BLaER1 treated with 17β-estradiol and CSF1 and Interleukin-3, amounts not matched to agents 10 nM and 100 nM (cell line): ENCODE measurements around the gene DDX19B.
"Not testable (repeated sequence)": the region's sequence is repeated elsewhere in the genome, so short reads cannot be mapped to it uniquely, and the experiment has no call there.

Source experiments
- H3K27ac ChIP-seq, 11 experiments: shearing (Covaris generic); formaldehyde crosslinking; 2 replicates each; pipeline ENCODE4 v1.8.1; 2022
- H3K27me3 ChIP-seq, 11 experiments: shearing (Covaris generic); formaldehyde crosslinking; 2 replicates each; pipeline ENCODE4 v1.8.1; 2022
- H3K36me3 ChIP-seq, 11 experiments: shearing (Covaris generic); formaldehyde crosslinking; 2 replicates each; pipeline ENCODE4 v1.8.1; 2022
- H3K4me1 ChIP-seq, 10 experiments: shearing (Covaris generic); formaldehyde crosslinking; 2 replicates each; pipeline ENCODE4 v1.8.1; 2022
- H3K4me2 ChIP-seq, 11 experiments: shearing (Covaris generic); formaldehyde crosslinking; 2 replicates each; pipeline ENCODE4 v1.8.1; 2022
- H3K4me3 ChIP-seq, 10 experiments: shearing (Covaris generic); formaldehyde crosslinking; 2 replicates each; pipeline ENCODE4 v1.8.1; 2022
- H3K9ac ChIP-seq, 11 experiments: shearing (Covaris generic); formaldehyde crosslinking; 2 replicates each; pipeline ENCODE4 v1.8.1; 2022
- H3K9me3 ChIP-seq, 11 experiments: shearing (Covaris generic); formaldehyde crosslinking; replicated peaks in 1 of 11; 2 replicates each; pipeline ENCODE4 v1.8.1; 2022
- H4K20me1 ChIP-seq, 11 experiments: shearing (Covaris generic); formaldehyde crosslinking; 2 replicates each; pipeline ENCODE4 v1.8.1; 2022
- Cebpa-rat ChIP-seq, 11 experiments: shearing (Covaris generic); IDR thresholded peaks; 2 replicates each; pipeline ENCODE4 v1.8.1; 2022

Gene DDX19B

DNA sequence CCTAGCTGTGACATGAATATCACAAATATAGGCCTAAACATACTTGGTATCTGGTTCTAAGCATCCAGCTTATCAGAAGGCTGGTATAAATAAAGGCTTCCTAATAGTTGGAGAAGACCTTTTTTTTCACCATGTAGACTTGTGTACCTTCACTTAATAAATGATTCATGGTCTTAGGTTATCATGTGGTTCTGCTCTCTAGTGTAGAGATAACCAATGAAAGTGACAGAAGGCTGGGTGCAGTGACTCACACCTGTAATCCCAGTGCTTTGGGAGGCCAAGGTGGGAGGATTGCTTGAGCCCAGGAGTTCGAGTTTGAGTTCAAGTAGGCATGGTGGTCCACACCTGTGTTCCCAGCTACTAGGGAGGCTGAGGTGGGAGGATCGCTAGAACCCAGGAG is 50.8 kb downstream of the DDX19B start:
- Histone ChIP-seq H4K20me1 (peaks cover 0 to 13% (median 0%) of the 10 kb centered on the region in 11 experiments; a peak in 6 of 22 replicates), H3K36me3 (peaks cover 45 to 66% (median 61%) of the 10 kb centered on the region in 11 experiments), H3K4me1 (peaks cover 18 to 27% (median 20%) of the 10 kb centered on the region in 10 experiments), H3K4me2 (no peak overlapping the region), H3K27ac (no peak overlapping the region), H3K4me3 (no peak overlapping the region), H3K9me3 (no peaks in the 10 kb centered on the region), H3K9ac (no peak overlapping the region; a peak in 1 of 22 replicates), H3K27me3 (no peaks in the 10 kb centered on the region)
- no peak for TF ChIP-seq Cebpa-rat (IDR thresholded peaks at IDR 0.05)

DNA sequence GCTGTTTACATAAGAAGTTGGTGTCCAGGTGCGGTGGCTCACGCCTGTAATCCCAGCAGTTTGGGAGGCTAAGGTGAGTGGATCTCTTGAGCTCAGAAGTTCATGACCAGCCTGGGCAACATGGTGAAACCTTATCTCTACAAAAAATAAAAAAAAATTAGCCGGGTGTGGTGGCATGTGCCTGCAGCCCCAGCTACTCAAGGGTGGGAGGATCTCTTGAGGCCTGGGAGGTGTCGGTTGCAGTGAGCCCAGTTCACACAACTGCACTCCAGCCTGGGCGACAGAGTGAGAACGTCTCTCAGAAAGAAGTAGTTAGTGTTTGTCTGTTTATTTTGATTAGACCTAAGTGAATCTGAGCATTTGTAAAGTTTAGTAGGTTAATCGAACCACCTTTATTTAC is 60.6 kb downstream of the DDX19B start:
- H4K20me1 ChIP-seq = peaks cover 0 to 22% (median 2%) of the 10 kb centered on the region in 11 experiments; a peak in 7 of 22 replicates
- H3K9ac ChIP-seq = no peak overlapping the region
- no peak overlapping the region for H3K27ac ChIP-seq
- no peak for TF ChIP-seq Cebpa-rat (IDR thresholded peaks at IDR 0.05)
- no peaks in the 10 kb centered on the region for H3K27me3 ChIP-seq
- no peak overlapping the region for H3K4me3 ChIP-seq
- H3K4me2 ChIP-seq = no peak overlapping the region
- H3K9me3 ChIP-seq = no peaks in the 10 kb centered on the region
- H3K36me3 ChIP-seq = peaks cover 99 to 100% (median 100%) of the 10 kb centered on the region in 11 experiments
- no peaks in the 10 kb centered on the region for H3K4me1 ChIP-seq

DNA sequence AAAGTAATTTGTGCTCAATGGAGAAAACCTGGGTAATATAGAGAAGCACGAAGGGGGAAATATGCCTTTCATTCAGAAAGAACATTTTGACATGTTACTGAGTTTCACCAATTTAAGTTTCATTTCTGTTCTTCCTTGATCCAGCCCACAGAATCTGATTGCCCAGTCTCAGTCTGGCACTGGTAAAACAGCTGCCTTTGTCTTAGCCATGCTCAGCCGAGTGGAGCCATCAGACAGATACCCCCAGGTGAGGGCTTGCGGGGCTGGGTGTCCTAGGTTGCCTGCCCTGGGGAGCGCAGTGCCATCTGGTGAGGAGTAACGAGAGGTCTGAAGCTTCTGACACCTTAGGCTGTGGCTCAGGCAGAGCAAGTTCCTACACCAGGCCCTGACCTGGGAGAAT is 65.4 kb downstream of the DDX19B start:
- no peak for TF ChIP-seq Cebpa-rat (IDR thresholded peaks at IDR 0.05)
- Histone ChIP-seq H3K9ac (no peak overlapping the region), H3K9me3 (no peaks in the 10 kb centered on the region), H3K4me3 (no peak overlapping the region), H3K4me1 (no peaks in the 10 kb centered on the region), H3K27ac (no peak overlapping the region), H3K4me2 (no peak overlapping the region), H3K27me3 (no peaks in the 10 kb centered on the region), H3K36me3 (peaks cover 97 to 100% (median 99%) of the 10 kb centered on the region in 11 experiments), H4K20me1 (peaks cover 0 to 29% (median 3%) of the 10 kb centered on the region in 11 experiments; a peak in 8 of 22 replicates)

DNA sequence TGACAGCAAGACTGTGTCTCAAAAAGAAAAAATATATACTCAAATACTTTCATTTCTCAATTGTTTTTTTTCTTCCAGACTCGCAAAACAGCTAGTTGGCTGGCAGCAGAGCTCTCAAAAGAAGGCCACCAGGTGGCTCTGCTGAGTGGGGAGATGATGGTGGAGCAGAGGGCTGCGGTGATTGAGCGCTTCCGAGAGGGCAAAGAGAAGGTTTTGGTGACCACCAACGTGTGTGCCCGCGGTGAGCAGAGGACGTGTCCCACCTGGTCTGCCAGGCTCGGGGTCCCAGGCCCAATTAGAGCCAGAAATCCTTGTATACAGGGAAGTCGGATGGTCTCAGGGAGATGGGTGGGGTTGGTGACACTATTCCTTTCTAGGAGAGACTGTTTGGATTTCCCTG is 71.2 kb downstream of the DDX19B start:
- Histone ChIP-seq H3K36me3 (peaks cover 89 to 100% (median 95%) of the 10 kb centered on the region in 11 experiments), H4K20me1 (peaks cover 0 to 33% (median 6%) of the 10 kb centered on the region in 11 experiments; a peak in 13 of 22 replicates)
- not testable (repeated sequence) for H3K27ac ChIP-seq, H3K9me3 ChIP-seq, H3K9ac ChIP-seq, H3K4me3 ChIP-seq, H3K4me2 ChIP-seq, H3K27me3 ChIP-seq, H3K4me1 ChIP-seq

DNA sequence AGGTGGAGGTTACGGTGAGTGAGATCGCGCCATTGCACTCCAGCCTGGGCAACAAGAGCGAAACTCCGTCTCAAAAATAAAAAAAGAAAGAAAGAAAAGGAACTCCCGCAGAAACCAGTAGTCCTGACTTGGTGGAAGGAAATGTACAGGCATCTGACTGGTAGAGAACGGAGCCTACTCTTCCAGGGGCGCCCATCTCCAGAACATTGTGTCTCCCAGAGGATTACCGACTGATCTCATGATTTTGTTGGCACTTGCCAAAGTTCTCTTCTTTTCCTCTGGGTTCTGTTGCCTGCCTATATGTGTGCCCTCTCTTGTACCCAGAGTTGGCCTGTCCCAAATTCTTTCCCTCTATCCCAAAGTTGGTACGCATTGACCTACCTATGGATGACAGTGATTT is 71.9 kb downstream of the DDX19B start:
- Histone ChIP-seq H3K27ac (no peak overlapping the region), H3K9ac (no peak overlapping the region), H4K20me1 (peaks cover 0 to 30% (median 14%) of the 10 kb centered on the region in 11 experiments; a peak in 17 of 22 replicates), H3K9me3 (no peaks in the 10 kb centered on the region), H3K4me3 (no peak overlapping the region), H3K27me3 (no peaks in the 10 kb centered on the region), H3K4me1 (peaks cover 3 to 10% (median 9%) of the 10 kb centered on the region in 10 experiments; a peak in 18 of 20 replicates), H3K36me3 (peaks cover 83 to 100% (median 94%) of the 10 kb centered on the region in 11 experiments), H3K4me2 (no peak overlapping the region)
- TF ChIP-seq Cebpa-rat (IDR thresholded peaks at IDR 0.05) = no peak

DNA sequence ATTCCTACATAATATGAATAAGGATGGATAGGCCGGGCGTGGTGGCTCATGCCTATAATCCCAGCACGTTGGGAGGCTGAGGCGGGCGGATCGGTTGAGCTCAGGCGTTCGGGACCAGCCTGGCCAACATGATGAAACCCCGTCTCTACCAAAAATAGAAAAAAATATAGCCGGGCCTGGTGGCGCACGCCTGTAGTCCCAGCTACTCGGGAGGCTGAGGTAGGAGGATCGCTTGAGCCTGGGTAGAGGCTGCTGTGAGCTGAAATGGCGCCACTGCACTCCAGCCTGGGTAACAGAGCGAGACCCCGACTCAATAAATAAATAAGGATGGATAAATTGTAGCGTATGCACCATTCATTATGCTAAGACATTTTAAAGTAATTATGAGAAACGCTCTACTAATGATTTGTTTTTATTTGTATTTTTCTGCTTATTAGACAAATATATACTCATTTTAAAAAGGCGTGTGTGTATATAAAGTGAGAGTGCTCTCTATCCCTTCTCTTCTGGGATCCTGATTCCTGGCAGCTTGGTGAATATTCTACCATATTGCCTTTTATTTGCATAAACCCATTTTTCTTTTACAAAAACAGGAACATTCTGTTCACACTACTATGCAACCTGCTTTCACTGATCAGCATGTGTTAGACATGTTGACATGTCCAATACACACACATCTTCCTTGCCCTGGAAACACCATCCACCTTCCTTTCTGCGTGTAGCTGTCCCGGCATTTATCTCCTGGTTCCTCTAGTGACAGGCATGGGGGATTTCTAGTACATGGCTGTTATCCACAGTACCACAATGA is 74.1 kb downstream of the DDX19B start:
- H3K4me1 ChIP-seq = peaks cover 7 to 31% (median 22%) of the 10 kb centered on the region in 10 experiments; a peak in 18 of 20 replicates
- peaks cover 61 to 99% (median 86%) of the 10 kb centered on the region in 11 experiments for H3K36me3 ChIP-seq
- no peak overlapping the region for H3K4me2 ChIP-seq
- no peaks in the 10 kb centered on the region for H3K27me3 ChIP-seq
- H3K4me3 ChIP-seq = no peak overlapping the region
- no peak for TF ChIP-seq Cebpa-rat (IDR thresholded peaks at IDR 0.05)
- H3K27ac ChIP-seq = no peak overlapping the region
- peaks cover 0 to 35% (median 25%) of the 10 kb centered on the region in 11 experiments; a peak in 19 of 22 replicates for H4K20me1 ChIP-seq
- H3K9me3 ChIP-seq = no peaks in the 10 kb centered on the region
- H3K9ac ChIP-seq = no peak overlapping the region

DNA sequence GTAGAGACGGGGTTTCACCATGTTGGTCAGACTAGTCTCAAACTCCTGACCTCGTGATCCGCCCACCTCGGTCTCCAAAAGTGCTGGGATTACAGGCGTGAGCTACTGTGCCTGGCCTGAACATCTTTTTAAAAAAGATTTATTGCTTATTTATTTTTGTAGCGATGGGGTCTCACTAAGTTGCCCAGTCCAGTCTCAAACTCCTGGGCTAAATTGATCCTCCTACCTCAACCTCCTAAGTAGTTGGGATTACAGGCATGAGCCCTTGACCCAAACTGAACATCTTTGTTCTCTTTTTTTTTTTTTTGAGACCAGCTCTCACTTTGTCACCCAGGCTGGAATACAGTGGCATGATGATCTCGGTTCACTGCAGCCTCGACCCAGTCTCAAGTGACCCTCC is 75.2 kb downstream of the DDX19B start:
- peaks cover 52 to 99% (median 85%) of the 10 kb centered on the region in 11 experiments for H3K36me3 ChIP-seq
- H3K27me3 ChIP-seq = no peaks in the 10 kb centered on the region
- H4K20me1 ChIP-seq = peaks cover 0 to 44% (median 31%) of the 10 kb centered on the region in 11 experiments; a peak in 19 of 22 replicates
- H3K4me2 ChIP-seq = no peak overlapping the region
- TF ChIP-seq Cebpa-rat (IDR thresholded peaks at IDR 0.05) = no peak
- no peak overlapping the region for H3K4me3 ChIP-seq
- no peak overlapping the region for H3K9ac ChIP-seq
- H3K27ac ChIP-seq = no peak overlapping the region
- no peaks in the 10 kb centered on the region for H3K9me3 ChIP-seq
- H3K4me1 ChIP-seq = peaks cover 13 to 41% (median 29%) of the 10 kb centered on the region in 10 experiments

DNA sequence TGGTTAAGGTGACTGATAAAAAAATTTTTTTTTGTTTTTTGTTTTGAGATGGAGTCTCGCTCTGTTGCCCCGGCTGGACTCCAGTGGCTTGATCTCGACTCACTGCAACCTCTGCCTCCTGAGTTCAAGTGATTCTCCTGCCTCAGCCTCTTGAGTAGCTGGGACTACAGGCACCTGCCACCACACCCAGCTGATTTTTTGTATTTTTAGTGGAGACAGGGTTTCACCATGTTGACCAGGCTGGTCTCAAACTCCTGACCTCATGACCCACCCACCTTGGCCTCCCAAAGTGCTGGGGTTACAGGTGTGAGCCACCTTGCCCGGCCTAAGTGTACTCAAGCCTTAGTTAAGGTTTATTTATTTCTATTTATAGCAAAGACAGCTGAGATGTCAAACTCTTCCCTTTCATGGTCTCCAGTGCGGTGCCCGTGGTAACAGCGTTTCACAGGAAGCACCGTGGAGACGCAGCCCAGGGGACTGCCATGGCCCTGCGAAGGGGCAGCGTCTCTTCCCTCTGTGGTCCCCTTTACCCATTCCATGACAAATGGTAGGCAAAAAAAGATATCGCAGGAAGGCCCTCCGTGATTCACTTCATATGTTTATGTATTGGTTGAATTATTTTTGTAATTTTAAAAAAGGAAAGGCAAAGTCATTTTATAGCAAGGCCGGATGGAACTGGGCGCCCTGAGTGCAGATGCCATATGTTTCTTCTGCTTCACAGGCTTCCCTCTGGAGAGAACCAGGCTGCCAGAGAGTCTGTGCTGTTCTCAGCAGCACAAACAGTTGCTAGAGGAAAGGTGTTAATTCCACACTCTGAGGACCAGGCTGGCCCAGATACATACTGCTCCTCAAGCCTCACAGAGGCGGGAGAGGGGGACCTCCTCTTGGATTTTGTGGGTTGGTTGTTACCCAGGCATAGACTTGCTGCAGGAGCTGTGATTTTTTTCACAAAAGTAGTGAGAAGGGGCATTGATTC is 76.9 kb downstream of the DDX19B start:
- no peak for TF ChIP-seq Cebpa-rat (IDR thresholded peaks at IDR 0.05)
- H4K20me1 ChIP-seq = peaks cover 0 to 54% (median 39%) of the 10 kb centered on the region in 11 experiments; a peak in 19 of 22 replicates
- peaks cover 24 to 52% (median 38%) of the 10 kb centered on the region in 10 experiments for H3K4me1 ChIP-seq
- no peaks in the 10 kb centered on the region for H3K9me3 ChIP-seq
- H3K36me3 ChIP-seq = peaks cover 39 to 87% (median 69%) of the 10 kb centered on the region in 11 experiments
- no peaks in the 10 kb centered on the region for H3K27me3 ChIP-seq
- peak overlapping the region in 9 of 11 experiments; percentile 8 to 65 (median 34); a peak in 12 of 22 replicates for H3K9ac ChIP-seq
- H3K27ac ChIP-seq = peak overlapping the region in 6 of 11 experiments; percentile 2 to 60 (median 16); a peak in 6 of 22 replicates
- H3K4me2 ChIP-seq = peak overlapping the region; percentile 3 to 78 (median 45); a peak in 20 of 22 replicates
- no peak overlapping the region for H3K4me3 ChIP-seq
